K562 (cell line): ENCODE results near the gene SLC1A3. TPM values are rescaled to one million over a fixed set of nuclear protein-coding genes. Genes with fewer than 3 reads are reported as not detected.

ENCODE experiments used
- ATAC-seq: fragments of 200-7000 bp; cut with Tn5 transposase; 3 replicates; pipeline ENCODE4 v1.9.1; 2020; ENCODE audit warnings: moderate library complexity
- BruUV-seq: library from RNA; stranded (reverse); fragments of 400-500 nt; replicated peaks from 2 replicates; lab custom pipeline; 2021; lab: Mats Ljungman, UMichigan
- CTCF ChIA-PET: fragments of 300-600 bp; formaldehyde crosslinking; extraction: SDS; loops from one replicate; lab custom pipeline; 2021; ENCODE audit warnings: low intra/inter-chr PET ratio; lab: Yijun Ruan, JAX
- POLR2A ChIA-PET: fragments of 300-600, 350-650 bp; sonication (Branson Sonifier 250); formaldehyde crosslinking; extraction: SDS; loops from one replicate; lab custom pipeline; 2021; ENCODE audit warnings: antibody characterized with exemption, inconsistent platforms; lab: Yijun Ruan, JAX
- DNase-seq, 4 experiments: peaks; one replicate each; pipeline versions ENCODE4 v3.0.0 to v3.0.0-alpha.2; 2011 to 2018; ENCODE audit warnings: low spot score in 3 of 4, mixed read lengths in 3 of 4; ENCODE audit errors: extremely low read depth in 1 of 4
- FAIRE-seq: peaks from 2 replicates; lab custom pipeline; 2011; peaks lifted over from hg19 to GRCh38; lab: Jason Lieb, UNC
- H2AFZ ChIP-seq: 2 replicates; pipeline ENCODE4 v1.6.0; 2011; ENCODE audit warnings: low read depth, low read length, control low read depth, inconsistent platforms
- H3K27ac ChIP-seq: fragments of 200-600 bp; 3 replicates; pipeline ENCODE4 v1.8.0; 2011; ENCODE audit warnings: low read depth, mild to moderate bottlenecking, control low read depth, inconsistent platforms, low read length, moderate library complexity, mixed read lengths; ENCODE audit errors: extremely low read depth
- H3K27me3 ChIP-seq, 2 experiments: fragments of 300-600 bp in 1 of 2; 2 replicates in 1 of 2; 3 replicates in 1 of 2; pipeline versions ENCODE4 v1.6.0 to v1.8.0; 2011; ENCODE audit warnings: inconsistent platforms in 2 of 2, low read length in 2 of 2, mild to moderate bottlenecking in 1 of 2, mixed read lengths in 1 of 2, moderate library complexity in 1 of 2; ENCODE audit not compliant: control insufficient read depth in 2 of 2, insufficient read depth in 2 of 2
- H3K36me3 ChIP-seq: fragments of 300-600 bp; 3 replicates; pipeline ENCODE4 v1.8.0; 2011; ENCODE audit warnings: mild to moderate bottlenecking, low read length, inconsistent platforms; ENCODE audit not compliant: control insufficient read depth, insufficient read depth
- H3K4me1 ChIP-seq, 2 experiments: fragments of 200-600 bp in 1 of 2; replicated peaks in 1 of 2; 2 replicates in 1 of 2; 3 replicates in 1 of 2; pipeline versions ENCODE4 v1.5.1 to v1.8.0; 2011; ENCODE audit warnings: inconsistent platforms in 2 of 2, low read length in 2 of 2, mild to moderate bottlenecking in 1 of 2, mixed read lengths in 1 of 2, moderate library complexity in 1 of 2; ENCODE audit not compliant: control insufficient read depth in 2 of 2, insufficient read depth in 2 of 2
- H3K4me2 ChIP-seq: 2 replicates; pipeline ENCODE4 v1.6.1; 2011; ENCODE audit warnings: low read length, control low read depth, inconsistent platforms, mixed read lengths; ENCODE audit not compliant: insufficient read depth
- H3K4me3 ChIP-seq: fragments of 200-600 bp; sonication (generic), shearing (Covaris generic); 2 replicates; pipeline ENCODE4 v1.5.1; 2016; ENCODE audit warnings: control low read depth, inconsistent platforms
- H3K79me2 ChIP-seq: fragments of 200-600 bp; 3 replicates; pipeline ENCODE4 v1.8.0; 2011; ENCODE audit warnings: low read length, inconsistent platforms; ENCODE audit not compliant: control insufficient read depth, insufficient read depth
- H3K9ac ChIP-seq, 2 experiments: 2 replicates each; pipeline versions ENCODE4 v1.6.0 to v1.6.1; 2011; ENCODE audit warnings: low read depth in 2 of 2, low read length in 2 of 2, control low read depth in 1 of 2, inconsistent platforms in 1 of 2, mild to moderate bottlenecking in 1 of 2, mixed read lengths in 1 of 2; ENCODE audit not compliant: insufficient read depth in 1 of 2
- H3K9me1 ChIP-seq: one replicate; pipeline ENCODE4 v1.6.0; 2011; ENCODE audit warnings: inconsistent platforms, mild to moderate bottlenecking, low read length, moderate library complexity; ENCODE audit not compliant: control insufficient read depth, insufficient read depth
- H3K9me3 ChIP-seq: replicated peaks from 2 replicates; pipeline ENCODE4 v1.5.1; 2011; ENCODE audit warnings: low read depth, low read length, inconsistent platforms; ENCODE audit not compliant: control insufficient read depth, insufficient read depth
- H4K20me1 ChIP-seq: replicated peaks from 2 replicates; pipeline ENCODE4 v1.6.1; 2011; ENCODE audit warnings: low read length, inconsistent platforms, mixed read lengths; ENCODE audit not compliant: control insufficient read depth, insufficient read depth
- BACH1 ChIP-seq: fragments of 200-800 bp; sonication (Bioruptor generic); IDR thresholded peaks from 2 replicates; pipeline ENCODE4 v1.6.1; 2016; ENCODE audit warnings: missing genetic modification characterization, missing compliant biosample characterization
- C11orf30 ChIP-seq: fragments of 450-650 bp; IDR thresholded peaks from 2 replicates; pipeline ENCODE4 v1.6.1; 2016; ENCODE audit warnings: low read depth, mild to moderate bottlenecking
- CSDE1 ChIP-seq, 2 experiments: fragments of 450-650 bp; IDR thresholded peaks; 2 replicates each; pipeline ENCODE4 v1.6.1; 2016; ENCODE audit warnings: mild to moderate bottlenecking in 1 of 2
- E2F6 ChIP-seq, 2 experiments: IDR thresholded peaks; 2 replicates each; pipeline ENCODE4 v1.6.1; 2011; ENCODE audit warnings: borderline replicate concordance in 1 of 2, control low read depth in 1 of 2, low read depth in 1 of 2, low read length in 1 of 2, mild to moderate bottlenecking in 1 of 2, mixed read lengths in 1 of 2, moderate library complexity in 1 of 2; ENCODE audit not compliant: insufficient read depth in 1 of 2, insufficient read length in 1 of 2, poor library complexity in 1 of 2, severe bottlenecking in 1 of 2; ENCODE audit errors: extremely low read depth in 1 of 2
- GATAD2A ChIP-seq: fragments of 450-650 bp; IDR thresholded peaks from 2 replicates; pipeline ENCODE4 v1.6.1; 2017
- HMG20B ChIP-seq: fragments of 250-450 bp; sonication (Bioruptor Pico); IDR thresholded peaks from 2 replicates; pipeline ENCODE4 v1.5.0; 2021; ENCODE audit warnings: mild to moderate bottlenecking
- HNRNPK ChIP-seq: fragments of 200-400 bp; formaldehyde crosslinking; IDR thresholded peaks from one replicate; pipeline ENCODE4 v1.6.1; 2018; ENCODE audit warnings: mild to moderate bottlenecking, low read depth, low read length; ENCODE audit not compliant: poor library complexity, severe bottlenecking
- KDM5B ChIP-seq: fragments of 200-600 bp; sonication (generic); IDR thresholded peaks from 2 replicates; pipeline ENCODE4 v1.6.1; 2012; ENCODE audit warnings: low read depth, mild to moderate bottlenecking, moderate library complexity, low read length, control low read depth, inconsistent platforms; ENCODE audit not compliant: insufficient replicate concordance
- MEIS2 ChIP-seq: fragments of 450-650 bp; IDR thresholded peaks from 2 replicates; pipeline ENCODE4 v1.6.1; 2014; ENCODE audit warnings: mild to moderate bottlenecking; ENCODE audit not compliant: partially characterized antibody
- NCOA4 ChIP-seq: fragments of 450-650 bp; IDR thresholded peaks from 2 replicates; pipeline ENCODE4 v1.6.1; 2018; ENCODE audit warnings: mild to moderate bottlenecking; ENCODE audit not compliant: partially characterized antibody
- NELFE ChIP-seq: IDR thresholded peaks from 2 replicates; pipeline ENCODE4 v1.6.1; 2011; ENCODE audit warnings: mild to moderate bottlenecking; ENCODE audit not compliant: insufficient read depth, insufficient read length
- NFE2 ChIP-seq: IDR thresholded peaks from 2 replicates; pipeline ENCODE4 v1.6.1; 2014; ENCODE audit warnings: antibody characterized with exemption, low read depth
- NR4A1 ChIP-seq, 2 experiments: fragments of 250-450 bp in 1 of 2; fragments of 450-650 bp in 1 of 2; sonication (Bioruptor Pico) in 1 of 2; IDR thresholded peaks; 2 replicates each; pipeline versions ENCODE4 v1.4.0 to v1.6.1; 2016 to 2020; ENCODE audit warnings: mild to moderate bottlenecking in 2 of 2, missing compliant biosample characterization in 1 of 2, missing genetic modification characterization in 1 of 2, moderate library complexity in 1 of 2
- RBFOX2 ChIP-seq: fragments of 200-400 bp; formaldehyde crosslinking; IDR thresholded peaks from 2 replicates; pipeline ENCODE4 v1.6.1; 2017; ENCODE audit warnings: low read depth, mild to moderate bottlenecking, low read length, moderate library complexity
- TAF7 ChIP-seq: fragments of 450-650 bp; IDR thresholded peaks from 2 replicates; pipeline ENCODE4 v1.6.1; 2016; ENCODE audit warnings: missing genetic modification characterization, missing compliant biosample characterization
- TFAM ChIP-seq: fragments of 250-450 bp; sonication (Bioruptor Pico); conservative IDR thresholded peaks from 2 replicates; pipeline ENCODE4 v1.5.0; 2021; ENCODE audit warnings: mild to moderate bottlenecking, moderate library complexity
- ZNF24 ChIP-seq: fragments of 450-650 bp; IDR thresholded peaks from 2 replicates; pipeline ENCODE4 v1.6.1; 2016
- ZNF3 ChIP-seq: fragments of 250-450 bp; sonication (Bioruptor Pico); IDR thresholded peaks from 2 replicates; pipeline ENCODE4 v1.5.0; 2021; ENCODE audit warnings: mild to moderate bottlenecking, moderate library complexity
- ZNF316 ChIP-seq: fragments of 450-650 bp; IDR thresholded peaks from 2 replicates; pipeline ENCODE4 v1.6.1; 2016
- WGBS: fragments of 100-300 bp; shearing (Covaris generic); methylation state at CpG from one replicate; pipeline ENCODE4 v1.1.6; 2016; ENCODE audit warnings: low coverage, mixed read lengths; ENCODE audit not compliant: insufficient coverage; ENCODE audit errors: missing lambda C conversion rate; 5-methylcytosine and 5-hydroxymethylcytosine counted together
- in situ Hi-C: fragments of 300-500 bp; cut with MboI; formaldehyde crosslinking; loops from 4 replicates; pipeline ENCODE4 v1.15.0; 2018; ENCODE audit warnings: inconsistent platforms, mixed read lengths
- intact Hi-C: fragments of 100-400 bp; cut with micrococcal nuclease; formaldehyde crosslinking; loops from 2 replicates; pipeline ENCODE4 v1.14.2; 2022
- polyA plus RNA-seq, 8 experiments: library from polyadenylated mRNA; depleted of rRNA in 4 of 8; stranded (reverse) in 5 of 8; unstranded in 3 of 8; fragments of >200 nt; fragmentation: Nextera tagmentation in 2 of 8; fragmentation: Illumina TruSeq in 1 of 8; extraction: Ambion mirVana in 2 of 8; extraction: Trizol in 1 of 8; gene quantifications; 2 replicates each; pipeline versions ENCODE4 v1.2.1 to v1.2.3, GENCODE V29; 2011 to 2014; ENCODE audit warnings: inconsistent platforms in 1 of 8, missing spikeins in 1 of 8
- total RNA-seq, 7 experiments: library from RNA; depleted of rRNA in 6 of 7; stranded (reverse); fragments of >200 nt in 6 of 7; fragmentation: Illumina TruSeq in 2 of 7; extraction: Trizol in 2 of 7; gene quantifications; 2 replicates each; pipeline versions ENCODE4 v1.2.1 to v1.2.3, GENCODE V29; 2011 to 2021; ENCODE audit warnings: low replicate concordance in 1 of 7
- TF ChIP-seq, protein P1 (sequence below): fragments of 200-800 bp; sonication (Bioruptor generic); IDR thresholded peaks from 2 replicates; pipeline ENCODE4 v1.6.1; 2017; ENCODE audit warnings: missing genetic modification characterization, missing compliant biosample characterization
- TF ChIP-seq, protein P2 (sequence below): fragments of 450-650 bp; formaldehyde crosslinking; IDR thresholded peaks from 2 replicates; pipeline ENCODE4 v1.4.0; 2020; ENCODE audit warnings: mild to moderate bottlenecking, mixed read lengths

Gene SLC1A3
- total and polyA plus RNA-seq, 9 of the 15 experiments (the other 6 are each of a cell fraction or from before 2014, with no cell fraction given), result 0.13 TPM; not detected in 8

DNA sequence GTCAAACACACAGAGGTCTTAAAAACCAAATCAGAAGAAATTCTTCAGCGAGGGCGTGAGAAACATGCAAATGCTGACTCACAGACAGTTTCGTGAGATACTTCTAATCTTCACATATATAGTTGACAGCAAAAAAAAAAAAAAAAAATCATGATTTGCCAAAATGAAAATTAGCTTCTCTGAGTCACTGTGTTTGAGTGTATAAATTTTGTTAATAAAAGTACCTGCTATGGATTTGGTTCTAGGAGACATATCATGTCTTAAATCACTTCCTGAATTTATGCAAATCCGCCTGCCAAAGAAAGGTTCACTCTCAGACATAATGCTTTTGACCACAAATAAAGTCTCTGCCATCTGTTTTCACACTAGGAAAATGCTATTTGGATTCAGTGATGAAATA, 114.3 kb downstream of the SLC1A3 start:
- in situ Hi-C loops, result no loop called here
- TF ChIP-seq, protein P1, sequence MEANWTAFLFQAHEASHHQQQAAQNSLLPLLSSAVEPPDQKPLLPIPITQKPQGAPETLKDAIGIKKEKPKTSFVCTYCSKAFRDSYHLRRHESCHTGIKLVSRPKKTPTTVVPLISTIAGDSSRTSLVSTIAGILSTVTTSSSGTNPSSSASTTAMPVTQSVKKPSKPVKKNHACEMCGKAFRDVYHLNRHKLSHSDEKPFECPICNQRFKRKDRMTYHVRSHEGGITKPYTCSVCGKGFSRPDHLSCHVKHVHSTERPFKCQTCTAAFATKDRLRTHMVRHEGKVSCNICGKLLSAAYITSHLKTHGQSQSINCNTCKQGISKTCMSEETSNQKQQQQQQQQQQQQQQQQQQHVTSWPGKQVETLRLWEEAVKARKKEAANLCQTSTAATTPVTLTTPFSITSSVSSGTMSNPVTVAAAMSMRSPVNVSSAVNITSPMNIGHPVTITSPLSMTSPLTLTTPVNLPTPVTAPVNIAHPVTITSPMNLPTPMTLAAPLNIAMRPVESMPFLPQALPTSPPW (CRISPR knock-in tag), result no peak
- no peak for TF ChIP-seq GATAD2A
- 0 out of 2 replicates have a peak, but pooled peaks have one; percentile 47 for TF ChIP-seq ZNF3 (CRISPR knock-in tag)
- no peak for TF ChIP-seq HNRNPK
- no peak for TF ChIP-seq E2F6 (IDR thresholded peaks at IDR 0.05; ENCODE audit: borderline replicate concordance in 1 of 2, extremely low read depth in 1 of 2, insufficient read depth in 1 of 2, insufficient read length in 1 of 2, low read depth in 1 of 2, low read length in 1 of 2, poor library complexity in 1 of 2, severe bottlenecking in 1 of 2)
- TF ChIP-seq HMG20B, result no peak
- TF ChIP-seq TAF7, result no peak
- no peak for TF ChIP-seq NELFE
- TF ChIP-seq, protein P2, sequence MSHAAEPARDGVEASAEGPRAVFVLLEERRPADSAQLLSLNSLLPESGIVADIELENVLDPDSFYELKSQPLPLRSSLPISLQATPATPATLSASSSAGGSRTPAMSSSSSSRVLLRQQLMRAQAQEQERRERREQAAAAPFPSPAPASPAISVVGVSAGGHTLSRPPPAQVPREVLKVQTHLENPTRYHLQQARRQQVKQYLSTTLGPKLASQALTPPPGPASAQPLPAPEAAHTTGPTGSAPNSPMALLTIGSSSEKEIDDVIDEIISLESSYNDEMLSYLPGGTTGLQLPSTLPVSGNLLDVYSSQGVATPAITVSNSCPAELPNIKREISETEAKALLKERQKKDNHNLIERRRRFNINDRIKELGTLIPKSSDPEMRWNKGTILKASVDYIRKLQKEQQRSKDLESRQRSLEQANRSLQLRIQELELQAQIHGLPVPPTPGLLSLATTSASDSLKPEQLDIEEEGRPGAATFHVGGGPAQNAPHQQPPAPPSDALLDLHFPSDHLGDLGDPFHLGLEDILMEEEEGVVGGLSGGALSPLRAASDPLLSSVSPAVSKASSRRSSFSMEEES (CRISPR knock-in tag), result no peak
- TF ChIP-seq BACH1, result 0 out of 2 replicates have a peak, but pooled peaks have one; percentile 24
- peak; percentile 64 for TF ChIP-seq NFE2
- no peak for TF ChIP-seq KDM5B
- no peak for TF ChIP-seq CSDE1 (IDR thresholded peaks at IDR 0.05)
- peak; percentile 44; the same call in 1 of the 2 replicates for TF ChIP-seq ZNF316
- no peak for TF ChIP-seq NR4A1 (CRISPR knock-in tag; IDR thresholded peaks at IDR 0.05)
- no peak for TF ChIP-seq NR4A1 (tag; IDR thresholded peaks at IDR 0.05)
- peak; percentile 7 for TF ChIP-seq MEIS2
- TF ChIP-seq NCOA4, result no peak
- TF ChIP-seq TFAM, result no peak
- TF ChIP-seq RBFOX2, result no peak
- TF ChIP-seq ZNF24, result no peak
- TF ChIP-seq C11orf30, result 0 out of 2 replicates have a peak, but pooled peaks have one; percentile 11

More for the DNA sequence above, 114.3 kb downstream of the SLC1A3 start:
- Histone ChIP-seq H2AFZ (no peak overlapping the region), H3K27me3 (peaks cover 0 to 15% of the 10 kb centered on the region in 2 experiments; a peak in 3 of 5 replicates), H3K9ac (no peak overlapping the region), H3K27ac (no peak overlapping the region), H3K79me2 (no peaks in the 10 kb centered on the region), H3K9me1 (no peaks in the 10 kb centered on the region), H3K9me3 (no peaks in the 10 kb centered on the region), H4K20me1 (no peaks in the 10 kb centered on the region), H3K4me1 (no peaks in the 10 kb centered on the region; a peak in 1 of 5 replicates), H3K36me3 (no peaks in the 10 kb centered on the region), H3K4me2 (no peak overlapping the region), H3K4me3 (no peak overlapping the region)
- WGBS, result 1% methylated on average over 4 of the region's 4 CpGs
- intact Hi-C loops, result no loop called here
- ChIA-PET POLR2A (no interaction called here), CTCF (no interaction called here)
- no TSS peak for BruUV-seq
- no peak for ATAC-seq
- FAIRE-seq, result no peak
- DNase-seq, result no peak
